Neural cell (in vitro differentiated cells): ENCODE results near the gene LEUTX.

Source experiments
- EP300 ChIP-seq: fragments of 450-650 bp; conservative IDR thresholded peaks from 2 replicates; pipeline ENCODE4 v1.6.1; 2014; ENCODE audit warnings: antibody characterized with exemption, mild to moderate bottlenecking, moderate library complexity; ENCODE audit not compliant: poor library complexity, severe bottlenecking
- POLR2AphosphoS5 ChIP-seq: IDR thresholded peaks from 2 replicates; pipeline ENCODE4 v1.6.1; 2012
- RAD21 ChIP-seq: fragments of 450-650 bp; conservative IDR thresholded peaks from 2 replicates; pipeline ENCODE4 v1.6.1; 2014; ENCODE audit warnings: antibody characterized with exemption, mild to moderate bottlenecking, moderate library complexity
- TF ChIP-seq, protein P1 (sequence below): fragments of 450-650 bp; IDR thresholded peaks from 2 replicates; pipeline ENCODE4 v1.5.1; 2014; ENCODE audit warnings: antibody characterized with exemption, mild to moderate bottlenecking, moderate library complexity; ENCODE audit not compliant: poor library complexity, severe bottlenecking

DNA sequence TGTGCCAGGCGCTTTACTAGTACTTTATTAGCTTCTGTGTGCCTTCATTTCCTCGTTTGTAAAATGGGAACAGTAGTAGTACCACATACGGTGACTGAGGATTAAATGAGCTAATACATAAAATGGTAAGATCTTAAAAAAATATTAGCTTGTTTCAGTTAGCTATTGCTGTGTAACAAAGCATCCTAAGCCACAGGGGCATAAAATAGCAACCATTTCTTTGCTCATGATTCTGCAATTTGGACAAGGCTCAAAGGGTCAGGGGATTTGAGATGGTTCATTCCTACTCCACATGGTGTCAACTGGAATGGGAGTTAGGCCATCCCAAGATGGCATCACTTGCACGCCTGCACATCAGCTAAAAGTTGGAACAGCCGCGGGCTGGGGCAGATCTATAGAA, 42.0 kb downstream of the LEUTX start:
- TF ChIP-seq RAD21: no peak
- TF ChIP-seq, protein P1, sequence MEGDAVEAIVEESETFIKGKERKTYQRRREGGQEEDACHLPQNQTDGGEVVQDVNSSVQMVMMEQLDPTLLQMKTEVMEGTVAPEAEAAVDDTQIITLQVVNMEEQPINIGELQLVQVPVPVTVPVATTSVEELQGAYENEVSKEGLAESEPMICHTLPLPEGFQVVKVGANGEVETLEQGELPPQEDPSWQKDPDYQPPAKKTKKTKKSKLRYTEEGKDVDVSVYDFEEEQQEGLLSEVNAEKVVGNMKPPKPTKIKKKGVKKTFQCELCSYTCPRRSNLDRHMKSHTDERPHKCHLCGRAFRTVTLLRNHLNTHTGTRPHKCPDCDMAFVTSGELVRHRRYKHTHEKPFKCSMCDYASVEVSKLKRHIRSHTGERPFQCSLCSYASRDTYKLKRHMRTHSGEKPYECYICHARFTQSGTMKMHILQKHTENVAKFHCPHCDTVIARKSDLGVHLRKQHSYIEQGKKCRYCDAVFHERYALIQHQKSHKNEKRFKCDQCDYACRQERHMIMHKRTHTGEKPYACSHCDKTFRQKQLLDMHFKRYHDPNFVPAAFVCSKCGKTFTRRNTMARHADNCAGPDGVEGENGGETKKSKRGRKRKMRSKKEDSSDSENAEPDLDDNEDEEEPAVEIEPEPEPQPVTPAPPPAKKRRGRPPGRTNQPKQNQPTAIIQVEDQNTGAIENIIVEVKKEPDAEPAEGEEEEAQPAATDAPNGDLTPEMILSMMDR: no peak
- no peak for TF ChIP-seq POLR2AphosphoS5
- TF ChIP-seq EP300: no peak
